ENCODE measurements around the gene KARS1.

The KARS1 gene

DNA sequence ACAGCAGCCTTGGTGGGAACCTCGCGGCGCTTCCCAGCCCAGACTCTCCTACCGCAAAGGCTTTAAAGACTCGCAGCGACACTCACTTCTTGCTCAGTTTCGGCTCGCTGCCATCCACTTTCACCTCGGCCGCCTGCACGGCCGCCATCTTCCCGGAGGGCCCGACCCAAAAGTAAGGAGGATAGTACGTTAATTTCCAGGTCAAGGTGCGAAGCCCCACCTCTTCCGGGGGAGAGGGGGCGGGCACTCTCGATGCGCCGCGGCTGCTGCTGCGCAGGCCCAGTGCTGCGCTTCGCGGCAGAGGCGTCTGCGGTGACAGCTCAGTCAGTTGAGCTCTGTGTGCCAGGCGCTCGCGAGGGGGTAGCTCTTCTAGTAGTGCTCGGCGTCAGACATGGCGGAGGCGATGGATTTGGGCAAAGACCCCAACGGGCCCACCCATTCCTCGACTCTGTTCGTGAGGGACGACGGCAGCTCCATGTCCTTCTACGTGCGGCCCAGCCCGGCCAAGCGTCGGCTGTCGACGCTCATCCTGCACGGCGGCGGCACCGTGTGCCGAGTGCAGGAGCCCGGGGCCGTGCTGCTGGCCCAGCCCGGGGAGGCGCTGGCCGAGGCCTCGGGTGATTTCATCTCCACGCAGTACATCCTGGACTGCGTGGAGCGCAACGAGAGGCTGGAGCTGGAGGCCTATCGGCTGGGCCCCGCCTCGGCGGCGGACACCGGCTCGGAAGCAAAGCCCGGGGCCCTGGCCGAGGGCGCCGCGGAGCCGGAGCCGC is at the start of gene KARS1, which contains the start of gene TERF2IP:
Gene KARS1 (minus strand): TSS at position 174 of the 773 bp plus-strand sequence. CDS start 26 bp downstream, at position 148.
Gene TERF2IP (plus strand): TSS at position 282 of the 773 bp plus-strand sequence. CDS start 110 bp downstream, at position 392.
- peak; percentile 94 for DNase-seq (ENCODE audit: low spot score)

DNA sequence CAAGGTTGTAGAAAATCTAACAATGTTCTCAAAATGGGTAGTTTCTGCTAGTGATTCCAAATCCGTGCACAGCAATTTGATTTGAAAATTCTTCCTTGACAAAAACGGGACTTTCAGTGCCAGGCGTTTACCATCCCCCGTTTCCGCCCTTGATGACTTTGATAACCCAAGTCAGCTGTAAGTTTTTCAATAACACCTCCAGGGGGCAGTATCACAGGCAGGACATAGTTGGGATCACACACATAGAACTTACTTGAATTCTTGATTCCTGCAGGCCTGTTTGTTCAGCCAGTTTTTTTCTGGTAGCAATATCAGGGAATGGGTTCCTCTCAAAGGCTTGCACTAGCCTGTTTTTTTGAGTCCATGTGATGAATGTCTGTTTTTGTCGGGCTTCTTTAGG is 48.2 kb upstream of the KARS1 start:
- no peak for DNase-seq (ENCODE audit: low spot score)

DNA sequence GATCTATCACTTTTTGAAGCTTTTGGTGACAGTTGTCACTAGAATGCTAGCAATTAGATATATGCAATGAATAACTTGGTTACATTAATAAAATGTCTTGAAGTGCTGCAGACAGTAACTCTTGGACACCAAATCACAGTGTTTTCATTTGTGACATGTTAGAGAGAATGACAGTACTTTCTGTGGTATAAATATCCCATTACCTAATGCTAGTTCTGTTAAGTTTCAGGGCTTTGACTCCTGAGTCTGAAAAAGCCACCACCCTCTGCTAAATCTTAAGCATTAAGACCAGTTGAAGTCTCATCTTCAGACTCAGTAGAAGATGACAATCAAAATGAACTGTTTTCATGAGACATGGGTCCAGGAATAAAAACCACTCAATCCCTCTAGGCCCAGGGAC is 39.9 kb upstream of the KARS1 start:
- DNase-seq (ENCODE audit: low spot score): no peak

DNA sequence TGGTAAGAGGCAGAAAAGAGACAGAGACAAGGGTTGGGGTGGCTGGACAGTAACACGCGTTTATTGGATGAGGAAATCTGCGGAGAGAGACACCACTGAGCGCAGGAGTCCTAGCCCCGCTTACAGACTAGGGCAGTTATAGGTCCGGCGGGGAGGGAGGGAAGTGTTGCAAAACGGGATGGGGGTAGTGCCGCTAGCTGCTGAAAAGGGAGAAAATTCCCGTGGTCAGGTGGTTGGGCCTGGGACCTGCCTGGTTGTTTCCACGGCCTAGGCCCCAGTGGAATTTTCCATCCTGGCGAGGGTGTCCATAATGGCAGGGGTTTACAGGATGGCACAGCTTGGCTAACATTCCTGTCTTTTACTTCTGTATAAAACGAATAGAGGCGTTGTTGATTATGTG is 34.8 kb upstream of the KARS1 start:
- DNase-seq (ENCODE audit: low spot score): no peak

DNA sequence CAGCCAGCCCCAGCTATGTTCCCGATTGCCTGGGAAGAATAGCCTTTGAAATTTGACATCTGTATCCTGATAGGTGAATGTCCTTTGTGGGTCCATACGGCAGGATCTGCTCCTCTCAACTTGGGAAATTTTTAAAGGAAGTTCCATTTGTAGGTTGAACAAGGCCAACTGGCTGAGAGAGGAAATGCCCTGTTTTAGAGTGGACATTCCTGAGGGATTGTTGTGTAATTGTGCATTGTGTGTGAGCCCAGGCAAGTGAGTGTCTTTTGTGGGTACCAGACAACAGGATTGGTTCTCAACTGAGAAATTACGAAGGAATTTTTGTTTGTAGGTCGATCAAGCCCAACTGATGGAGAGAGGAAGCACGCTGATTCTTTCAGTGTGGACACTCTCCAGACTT is 31.9 kb upstream of the KARS1 start:
- DNase-seq (ENCODE audit: low spot score): no peak

DNA sequence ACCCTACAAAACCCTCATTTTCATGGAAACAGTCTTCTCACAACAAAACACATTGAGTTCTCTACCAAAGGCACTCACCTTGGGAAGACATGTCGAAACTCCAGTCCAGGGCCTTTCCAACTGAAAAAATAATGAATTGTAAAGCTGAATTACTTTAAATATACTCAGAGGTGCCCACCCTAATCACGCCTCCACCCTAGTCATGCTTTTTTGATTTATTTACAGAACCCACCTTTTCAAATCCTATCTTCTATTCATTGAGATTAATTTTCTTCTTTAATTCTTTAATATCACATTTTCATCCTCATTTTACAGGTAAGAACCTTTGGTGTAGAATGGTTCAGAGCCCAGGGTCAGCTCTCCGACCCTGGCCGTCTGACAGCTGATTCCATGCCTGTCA is 29.4 kb upstream of the KARS1 start, which contains the start of gene CPHXL2:
Gene CPHXL2 (minus strand): TSS at position 101 of the 400 bp plus-strand sequence. CDS start 10 bp downstream, at position 91.
- no peak for DNase-seq (ENCODE audit: low spot score)

DNA sequence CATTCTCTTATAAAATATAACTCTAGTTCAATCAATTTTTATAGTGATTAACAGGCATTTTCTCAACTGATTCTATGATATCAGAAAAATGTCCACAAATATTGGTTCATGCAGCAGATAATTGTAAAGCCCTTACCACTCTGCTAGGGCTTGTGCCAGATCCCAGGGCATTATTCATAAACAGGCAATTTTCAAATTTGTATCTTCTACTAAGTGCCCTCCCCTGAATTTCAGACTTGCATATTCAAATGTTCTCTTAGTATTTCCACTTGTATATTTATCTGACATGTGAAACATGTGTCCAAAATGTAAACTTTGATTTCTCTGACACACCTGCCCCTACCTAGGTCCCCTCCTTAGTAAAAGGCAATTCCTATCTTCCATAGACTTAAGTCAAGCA is 20.0 kb upstream of the KARS1 start:
- DNase-seq (ENCODE audit: low spot score): no peak

DNA sequence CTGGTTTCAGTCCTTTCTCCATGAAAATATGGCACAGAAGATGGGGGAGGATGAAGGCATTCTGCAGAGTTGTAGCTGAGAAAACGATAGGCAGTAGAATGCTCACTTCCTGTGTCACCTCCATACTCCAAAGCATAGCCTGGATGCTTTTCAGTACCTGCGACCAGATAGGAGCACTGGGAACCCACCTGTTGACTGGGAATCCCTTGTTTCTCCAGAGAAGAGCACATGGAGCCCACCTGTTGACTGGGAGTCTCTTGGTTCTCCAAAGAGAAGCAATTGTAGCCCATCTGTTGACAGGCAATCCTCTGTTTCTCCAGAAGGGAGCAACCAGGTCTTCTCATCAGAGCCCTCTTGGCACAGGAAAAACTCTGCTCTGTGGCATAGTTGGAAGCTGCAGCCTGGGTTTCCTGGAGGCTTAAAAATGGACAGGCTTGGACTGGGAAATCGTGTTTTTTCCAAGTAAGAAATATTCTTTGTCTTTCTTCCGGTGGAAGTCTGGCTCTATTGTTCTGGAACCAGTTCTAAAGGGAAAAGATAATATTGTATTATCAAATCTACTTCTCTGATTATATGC is 13.3 kb upstream of the KARS1 start:
- no peak for DNase-seq (ENCODE audit: low spot score)

DNA sequence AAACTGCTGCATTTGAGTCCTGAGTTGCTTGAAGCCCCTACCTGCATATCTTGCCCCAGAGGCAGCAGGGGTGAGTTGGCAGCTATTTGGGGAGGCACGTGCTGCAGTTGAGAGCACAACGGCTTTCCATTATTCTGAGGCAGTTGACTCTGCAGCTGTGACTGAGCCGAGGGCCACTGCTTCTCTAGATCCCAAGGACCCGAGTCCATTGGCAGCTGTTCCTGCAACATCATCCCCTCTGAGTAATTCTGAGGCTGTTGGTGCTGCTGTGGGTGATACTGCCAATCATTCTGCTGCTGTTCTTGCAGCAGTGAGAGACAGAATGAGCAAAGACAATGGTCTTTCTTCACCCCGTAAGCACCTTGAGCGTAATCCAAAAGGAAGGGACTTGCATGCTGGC is 12.9 kb upstream of the KARS1 start:
- DNase-seq (ENCODE audit: low spot score): no peak

DNA sequence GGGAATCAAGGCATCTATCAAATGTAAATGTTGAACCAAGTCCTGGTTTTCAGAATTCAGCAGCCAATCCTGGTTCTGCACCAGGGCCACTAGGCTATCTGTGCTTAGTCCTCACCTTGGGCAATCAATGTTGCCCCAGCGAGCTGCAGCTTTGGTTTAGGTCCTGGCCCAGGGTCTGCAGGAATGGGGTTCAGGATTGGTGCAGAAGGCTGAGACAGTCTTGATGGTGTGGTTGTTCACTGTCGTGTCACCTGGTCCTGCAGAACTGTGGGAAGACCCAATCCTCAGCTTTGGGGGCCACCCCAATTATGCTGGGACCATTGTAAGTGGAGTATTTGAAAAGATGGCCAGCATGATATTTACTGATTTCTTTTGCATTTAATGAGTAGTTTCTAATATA is 10.7 kb upstream of the KARS1 start:
- no peak for DNase-seq (ENCODE audit: low spot score)

DNA sequence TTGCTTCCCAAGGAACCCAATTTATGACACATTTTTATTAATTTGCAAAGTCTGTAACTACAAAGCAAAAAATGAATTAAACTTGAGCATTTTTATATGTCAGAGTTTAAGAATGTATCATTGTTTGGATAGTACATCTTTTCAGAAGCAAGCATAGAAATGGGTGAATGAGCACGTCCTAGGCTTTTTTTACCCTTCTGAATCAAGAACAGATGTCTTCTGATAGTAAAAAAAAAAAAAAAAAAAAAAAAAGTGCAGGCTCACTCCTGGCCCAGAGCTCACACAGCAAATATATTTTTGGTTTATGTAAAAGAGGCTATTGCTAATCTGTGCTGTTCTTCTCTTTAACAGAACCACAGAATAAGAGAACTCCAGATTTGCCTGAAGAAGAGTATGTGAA is 6.5 kb upstream of the KARS1 start:
- DNase-seq (ENCODE audit: low spot score): no peak

DNA sequence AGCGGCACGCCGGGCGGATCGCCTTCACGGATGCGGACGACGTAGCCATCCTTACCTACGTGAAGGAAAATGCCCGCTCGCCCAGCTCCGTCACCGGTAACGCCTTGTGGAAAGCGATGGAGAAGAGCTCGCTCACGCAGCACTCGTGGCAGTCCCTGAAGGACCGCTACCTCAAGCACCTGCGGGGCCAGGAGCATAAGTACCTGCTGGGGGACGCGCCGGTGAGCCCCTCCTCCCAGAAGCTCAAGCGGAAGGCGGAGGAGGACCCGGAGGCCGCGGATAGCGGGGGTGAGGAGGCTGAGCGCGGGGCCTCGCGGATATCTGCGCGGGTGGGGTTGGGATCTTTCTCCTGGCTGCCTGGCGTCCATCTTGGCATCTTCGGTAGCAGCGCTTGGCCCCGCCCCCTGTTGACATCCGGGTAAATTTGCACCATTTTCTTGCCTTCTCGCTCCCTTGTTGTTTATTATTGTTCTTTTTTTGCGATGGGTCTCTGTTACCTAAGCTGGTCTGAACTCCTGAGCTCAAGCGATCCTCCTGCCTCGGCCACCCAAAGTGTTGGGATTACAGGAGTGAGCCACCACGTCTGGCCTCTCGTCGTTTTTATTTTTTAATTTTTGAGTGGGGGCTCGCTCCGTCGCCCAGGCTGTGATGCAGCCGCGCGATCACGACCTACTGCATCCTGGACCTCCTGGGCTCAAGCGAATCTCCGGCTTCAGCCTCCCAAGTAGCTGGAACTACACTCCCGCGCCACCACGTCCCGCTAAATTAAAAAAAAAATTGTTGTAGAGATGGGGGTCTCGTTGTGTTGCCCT is 1.0 kb upstream of the KARS1 start:
- peak; percentile 83 for DNase-seq (ENCODE audit: low spot score)

DNA sequence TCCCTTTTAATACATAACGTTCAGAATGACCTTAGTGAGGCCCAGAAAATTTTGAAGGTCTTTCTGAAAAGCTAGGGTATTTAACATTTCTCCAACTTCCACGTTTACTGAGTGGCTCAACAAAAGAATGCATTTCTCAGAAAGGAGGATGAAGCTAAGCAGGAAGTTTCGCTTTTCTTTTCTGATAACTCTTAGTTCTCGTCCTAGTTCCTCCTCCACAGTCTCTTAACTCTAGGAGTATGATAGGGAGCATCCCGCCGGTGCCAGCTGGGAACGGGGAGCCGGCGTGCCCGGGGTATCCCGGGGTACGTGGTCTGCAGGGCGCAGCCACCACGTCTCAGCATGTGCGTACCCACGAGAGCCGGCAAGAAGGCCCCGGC is 363 bp downstream of the KARS1 start:
- DNase-seq (ENCODE audit: low spot score): no peak

DNA sequence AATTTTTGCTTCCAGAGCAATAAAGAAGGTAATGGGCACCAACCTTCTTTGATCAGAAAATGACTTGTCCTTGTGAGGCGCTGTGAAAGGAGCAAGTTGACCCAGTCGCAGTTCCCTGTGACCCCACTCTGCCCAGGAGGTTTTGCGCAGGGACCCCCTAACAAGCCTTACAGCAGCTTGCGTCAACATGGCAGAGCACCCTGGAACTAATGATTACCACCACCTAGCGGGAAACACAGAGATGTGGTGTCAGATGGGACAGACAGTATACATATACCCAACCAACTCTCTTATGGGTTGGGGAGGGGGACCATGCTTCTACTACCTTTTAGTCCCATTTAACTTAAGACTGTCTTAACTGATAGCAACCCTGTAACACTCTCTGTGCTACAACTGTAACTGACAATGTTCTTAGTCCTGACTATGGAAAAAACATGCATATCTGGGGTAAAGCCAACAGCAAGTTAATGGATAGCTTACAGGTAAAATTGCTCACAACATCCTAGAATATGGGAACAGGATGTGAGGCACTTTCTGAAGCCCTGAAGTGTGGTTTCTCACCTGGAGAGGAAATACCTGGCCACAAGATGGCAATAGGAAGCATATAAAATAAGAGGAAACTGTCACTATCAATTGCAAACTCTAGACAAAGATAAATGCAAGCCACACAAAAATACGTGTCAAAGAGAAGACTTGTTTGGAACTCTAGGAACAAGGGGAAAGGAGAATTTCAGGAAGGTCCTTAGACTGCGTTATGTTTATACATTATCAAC is 3.0 kb downstream of the KARS1 start:
- DNase-seq (ENCODE audit: low spot score): no peak

DNA sequence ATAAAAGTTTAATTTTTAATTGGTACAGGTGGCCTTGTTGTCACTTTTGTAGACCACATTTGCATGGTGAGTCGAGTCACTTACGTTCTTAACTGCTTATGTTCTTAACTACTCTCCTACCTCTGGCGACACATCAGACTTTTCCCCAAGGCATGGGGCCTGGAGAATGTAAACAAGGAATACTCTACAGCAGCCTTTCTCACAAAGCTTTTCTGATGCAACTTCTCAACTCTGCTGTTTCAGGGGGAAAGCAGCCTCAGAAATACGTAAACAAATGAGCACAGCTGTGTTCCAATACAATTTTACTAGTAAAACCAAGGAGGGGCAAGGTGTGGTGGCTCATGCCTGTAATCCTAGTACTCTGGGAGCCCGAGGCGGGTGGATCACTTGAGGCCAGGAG is 6.9 kb downstream of the KARS1 start:
- no peak for DNase-seq (ENCODE audit: low spot score)

DNA sequence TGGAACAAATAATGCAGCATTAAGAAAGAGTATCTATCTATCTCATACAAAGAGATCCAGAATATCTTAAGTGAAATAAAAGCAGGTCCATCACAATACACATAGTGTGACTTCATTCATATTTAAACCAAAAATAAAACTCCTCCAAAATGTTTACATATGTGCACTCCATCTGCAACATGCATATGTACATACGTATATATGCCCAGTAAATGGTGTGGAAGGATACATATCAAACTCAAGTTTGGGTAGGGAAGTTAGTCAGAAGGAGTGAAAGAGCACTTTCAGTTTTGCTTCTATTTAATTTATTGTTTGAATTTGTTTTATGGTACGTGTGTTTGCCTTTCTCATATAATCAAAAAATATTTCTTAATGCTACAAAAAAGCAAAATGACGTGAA is 12.4 kb downstream of the KARS1 start:
- no peak for DNase-seq (ENCODE audit: low spot score)

DNA sequence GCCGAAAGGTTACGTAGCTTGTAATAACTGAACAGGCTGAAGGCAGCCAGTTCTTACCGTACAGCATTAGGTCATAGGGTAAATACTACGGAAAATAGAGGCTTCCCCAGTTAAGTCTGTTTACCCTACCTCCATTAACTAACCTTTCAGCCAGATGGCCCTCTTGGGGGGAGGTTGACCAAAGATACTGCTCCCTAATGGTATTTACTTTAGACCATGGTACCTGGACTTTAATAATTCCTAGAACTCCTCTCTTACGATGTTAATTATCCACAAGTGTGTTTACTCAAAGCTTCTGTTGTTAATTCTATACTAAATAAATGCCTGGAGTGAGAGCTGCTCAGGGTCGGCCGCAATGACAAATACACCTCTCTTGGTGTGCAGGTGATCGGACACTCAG is 14.6 kb downstream of the KARS1 start:
- no peak for DNase-seq (ENCODE audit: low spot score)

DNA sequence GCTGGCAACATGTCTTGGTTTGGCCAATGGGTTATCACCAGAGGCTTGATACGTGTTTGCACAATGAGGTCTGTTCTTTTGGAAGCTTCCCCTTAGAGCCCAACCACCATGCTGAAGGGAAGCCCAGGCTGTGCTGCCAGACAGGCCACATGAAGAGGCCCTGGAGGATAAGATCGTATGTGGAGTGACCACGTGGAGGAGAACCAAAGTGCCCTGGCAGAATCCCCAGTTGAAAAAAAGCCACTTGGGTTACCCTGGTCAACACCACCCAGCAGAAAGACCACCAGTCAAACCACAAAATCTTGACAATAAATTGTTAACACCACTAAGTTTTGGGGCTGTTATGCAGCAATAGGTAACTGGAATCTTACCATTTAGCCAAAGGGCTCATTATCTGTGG is 17.4 kb downstream of the KARS1 start:
- DNase-seq (ENCODE audit: low spot score): no peak

DNA sequence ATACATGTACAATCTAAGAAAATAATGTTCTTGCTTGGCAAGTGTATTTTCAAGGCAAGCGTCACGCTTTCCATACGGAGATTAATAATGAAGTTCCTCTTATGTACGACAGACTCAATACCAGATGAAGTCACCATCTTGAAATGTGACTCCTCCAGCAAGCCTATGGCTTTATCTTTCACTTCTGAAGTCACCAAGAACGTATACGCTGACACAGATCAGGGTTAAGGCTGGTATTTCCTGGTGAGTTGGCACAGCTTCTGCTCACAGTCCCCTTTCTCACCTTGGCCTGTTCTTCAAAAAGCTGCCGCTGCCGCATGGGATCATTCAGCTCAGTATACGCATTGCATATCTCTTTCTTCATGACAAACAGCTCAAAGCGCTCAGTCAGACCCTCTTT is 18.3 kb downstream of the KARS1 start:
- no peak for DNase-seq (ENCODE audit: low spot score)

DNA sequence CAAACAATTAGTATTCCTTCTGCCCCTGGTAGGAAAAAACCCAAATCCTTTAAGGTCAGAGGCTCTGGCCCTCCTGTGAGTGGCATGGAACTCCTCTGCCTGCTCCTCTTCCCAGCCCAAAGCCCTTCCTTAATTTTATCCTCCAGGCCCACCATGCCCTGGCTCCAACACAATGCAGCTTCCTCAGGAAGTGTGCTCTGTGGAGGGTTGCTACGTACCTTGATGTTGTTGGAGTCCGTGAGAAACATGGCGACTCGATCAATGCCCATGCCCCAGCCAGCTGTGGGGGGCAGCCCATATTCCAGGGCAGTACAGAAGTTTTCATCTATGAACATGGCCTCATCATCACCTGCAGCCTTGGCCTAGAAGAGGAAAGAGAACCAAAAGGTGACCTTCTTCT is 19.1 kb downstream of the KARS1 start:
- no peak for DNase-seq (ENCODE audit: low spot score)

DNA sequence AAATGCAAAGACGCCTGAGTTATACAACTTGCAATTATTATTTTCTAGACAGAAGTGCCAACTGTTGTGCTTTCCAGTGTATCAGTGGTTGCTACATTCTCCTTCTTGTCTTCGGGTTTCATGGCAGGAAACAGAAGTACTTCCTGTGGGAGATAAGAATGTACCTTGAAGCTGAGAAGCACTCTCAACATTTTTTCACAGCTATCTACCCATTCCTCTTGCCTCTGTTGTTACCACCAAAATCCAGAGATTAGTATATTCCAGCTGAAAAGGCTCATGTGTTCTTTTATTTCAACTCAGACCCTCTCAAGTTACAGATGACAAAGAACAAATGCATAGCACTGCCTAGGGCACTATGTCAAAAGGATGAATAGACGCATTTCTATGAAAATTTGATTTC is 19.6 kb downstream of the KARS1 start:
- DNase-seq (ENCODE audit: low spot score): no peak

DNA sequence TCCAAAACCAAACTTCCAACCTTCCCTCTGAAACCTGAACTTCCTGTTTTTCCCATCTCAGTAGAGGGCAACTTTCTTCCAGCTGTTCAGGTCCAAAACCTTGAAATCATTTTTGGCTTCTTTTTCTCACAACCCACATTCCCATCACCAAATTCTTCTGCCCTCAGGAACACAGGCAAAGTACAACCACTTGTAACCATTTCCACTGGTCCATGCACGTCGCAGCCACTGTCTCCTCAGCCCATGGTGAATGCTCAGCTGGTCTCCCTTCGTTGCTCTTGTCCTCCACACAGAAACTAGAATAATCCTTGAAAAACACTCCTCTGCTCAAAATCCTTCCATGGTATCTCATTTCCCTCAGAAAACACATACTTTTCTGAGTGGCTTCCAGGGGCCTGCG is 20.7 kb downstream of the KARS1 start:
- no peak for DNase-seq (ENCODE audit: low spot score)
